SIG-M5 treated with dmso at 0.1 percent for 504 hours (cell line): ENCODE results near the gene ANGPTL4.
"Not testable (repeated sequence)": the region's sequence is repeated elsewhere in the genome, so short reads cannot be mapped to it uniquely, and the experiment has no call there.

Source experiments
- DNase-seq: peaks from one replicate; lab custom pipeline; 2025; ENCODE audit not compliant: unreplicated experiment; lab: John Stamatoyannopoulos, UW

Gene ANGPTL4, protein sequence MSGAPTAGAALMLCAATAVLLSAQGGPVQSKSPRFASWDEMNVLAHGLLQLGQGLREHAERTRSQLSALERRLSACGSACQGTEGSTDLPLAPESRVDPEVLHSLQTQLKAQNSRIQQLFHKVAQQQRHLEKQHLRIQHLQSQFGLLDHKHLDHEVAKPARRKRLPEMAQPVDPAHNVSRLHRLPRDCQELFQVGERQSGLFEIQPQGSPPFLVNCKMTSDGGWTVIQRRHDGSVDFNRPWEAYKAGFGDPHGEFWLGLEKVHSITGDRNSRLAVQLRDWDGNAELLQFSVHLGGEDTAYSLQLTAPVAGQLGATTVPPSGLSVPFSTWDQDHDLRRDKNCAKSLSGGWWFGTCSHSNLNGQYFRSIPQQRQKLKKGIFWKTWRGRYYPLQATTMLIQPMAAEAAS

DNA sequence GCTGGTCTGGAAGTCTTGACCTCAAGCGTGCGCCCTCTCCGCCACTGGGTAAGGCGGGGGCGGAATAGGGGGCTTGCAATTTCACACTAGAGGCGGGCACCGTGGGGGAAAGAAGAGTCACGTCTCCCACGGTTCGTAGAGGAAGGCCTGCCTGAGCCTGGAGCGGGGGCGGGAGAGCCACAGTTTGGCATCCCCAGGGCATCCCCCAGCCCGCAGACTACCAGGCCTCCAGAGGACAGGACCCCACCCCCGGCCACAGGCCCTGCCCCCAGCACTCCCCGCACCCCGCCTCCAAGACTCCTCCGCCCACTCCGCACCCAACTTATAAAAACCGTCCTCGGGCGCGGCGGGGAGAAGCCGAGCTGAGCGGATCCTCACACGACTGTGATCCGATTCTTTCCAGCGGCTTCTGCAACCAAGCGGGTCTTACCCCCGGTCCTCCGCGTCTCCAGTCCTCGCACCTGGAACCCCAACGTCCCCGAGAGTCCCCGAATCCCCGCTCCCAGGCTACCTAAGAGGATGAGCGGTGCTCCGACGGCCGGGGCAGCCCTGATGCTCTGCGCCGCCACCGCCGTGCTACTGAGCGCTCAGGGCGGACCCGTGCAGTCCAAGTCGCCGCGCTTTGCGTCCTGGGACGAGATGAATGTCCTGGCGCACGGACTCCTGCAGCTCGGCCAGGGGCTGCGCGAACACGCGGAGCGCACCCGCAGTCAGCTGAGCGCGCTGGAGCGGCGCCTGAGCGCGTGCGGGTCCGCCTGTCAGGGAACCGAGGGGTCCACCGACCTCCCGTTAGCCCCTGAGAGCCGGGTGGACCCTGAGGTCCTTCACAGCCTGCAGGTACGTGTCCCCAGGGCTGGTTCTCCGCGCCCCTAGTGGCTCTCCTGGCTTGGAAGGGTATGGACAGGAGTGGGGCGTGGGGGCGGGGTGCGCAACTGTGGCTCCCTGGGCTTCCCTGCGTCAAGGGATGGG, at the start of gene ANGPTL4:
ANGPTL4 (plus strand) TSS at position 353 of the 969 bp plus-strand sequence; CDS start at position 520, 167 bp downstream.
- DNase-seq, result no peak

DNA sequence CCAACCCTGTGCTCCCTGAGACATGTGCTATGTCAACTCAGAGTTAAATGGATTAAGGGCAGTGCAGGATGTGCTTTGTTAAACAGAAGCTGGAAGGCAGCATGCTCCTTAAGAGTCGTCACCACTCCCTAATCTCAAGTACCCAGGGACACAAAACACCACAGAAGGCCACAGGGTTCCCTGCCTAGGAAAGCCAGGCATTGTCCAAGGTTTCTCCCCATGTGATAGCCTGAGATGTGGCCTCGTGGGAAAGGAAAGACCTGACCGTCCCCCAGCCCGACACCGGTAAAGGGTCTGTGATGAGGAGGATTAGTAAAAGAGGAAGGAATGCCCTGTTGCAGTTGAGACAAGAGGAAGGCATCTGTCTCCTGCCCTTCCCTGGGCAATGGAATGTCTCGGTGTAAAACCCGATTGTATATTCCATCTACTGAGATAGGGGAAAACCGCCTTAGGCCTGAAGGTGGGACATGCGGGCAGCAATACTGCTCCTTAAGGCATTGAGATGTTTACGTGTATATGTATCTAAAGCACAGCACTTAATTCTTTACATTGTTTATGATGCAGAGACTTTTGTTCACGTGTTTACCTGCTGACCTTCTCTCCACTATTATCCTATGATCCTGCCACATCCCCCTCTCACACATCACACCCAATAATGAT, 48.8 kb upstream of the ANGPTL4 start:
- DNase-seq, result not testable (repeated sequence)

DNA sequence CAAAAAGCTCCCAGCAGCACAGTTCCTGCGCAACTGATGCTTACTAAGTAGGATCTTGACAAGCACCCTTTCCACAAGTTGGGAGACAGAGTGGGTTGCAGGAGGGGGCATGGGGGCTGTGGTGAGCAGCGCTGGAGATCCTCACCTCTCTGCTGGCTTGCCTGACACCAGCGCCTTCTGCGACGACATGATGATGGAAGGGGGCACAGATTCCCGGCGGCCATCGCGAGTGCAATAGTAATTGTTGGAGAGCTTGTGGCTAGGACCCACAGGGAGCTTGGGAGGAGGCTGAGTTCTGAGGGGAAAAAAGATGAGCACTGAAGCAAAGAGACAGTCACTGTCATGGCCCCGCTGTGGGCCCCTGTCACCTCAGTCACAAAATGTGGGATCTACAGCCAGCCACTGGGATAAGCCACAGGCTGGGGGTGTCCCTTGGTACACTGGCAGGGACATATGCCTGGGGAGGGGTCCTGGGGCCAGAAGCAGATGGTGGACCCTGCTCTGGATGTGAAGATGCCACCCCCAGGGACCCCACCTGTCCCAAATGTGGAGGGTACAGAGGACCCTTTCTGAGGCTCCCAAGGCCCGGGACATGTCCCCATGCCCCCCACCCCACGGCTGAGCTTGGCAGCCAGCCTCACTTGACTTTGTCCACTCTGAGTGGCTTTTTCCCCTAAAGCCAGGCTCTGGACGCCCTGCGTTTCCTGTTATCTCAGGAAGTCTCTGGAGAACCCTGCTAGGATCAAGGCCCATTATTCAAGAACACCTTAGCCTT, 47.4 kb upstream of the ANGPTL4 start:
- DNase-seq, result no peak

DNA sequence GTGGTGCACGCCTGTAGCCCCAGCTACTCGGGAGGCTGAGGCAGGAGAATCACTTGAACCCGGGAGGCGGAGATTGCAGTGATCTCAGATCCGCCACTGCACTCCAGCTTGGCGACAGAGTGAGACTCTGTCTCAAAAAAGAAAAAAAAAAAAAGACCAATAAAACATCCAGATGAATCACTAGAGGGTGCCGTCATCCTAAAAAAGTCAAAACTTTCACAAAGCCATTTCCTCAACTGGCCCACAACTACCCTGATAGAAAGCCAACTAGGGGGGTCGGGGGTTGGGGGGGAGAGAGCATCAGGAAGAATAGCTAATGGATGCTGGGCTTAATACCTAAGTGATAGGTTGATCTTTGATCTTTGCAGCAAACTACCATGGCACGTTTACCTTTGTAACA, 45.1 kb upstream of the ANGPTL4 start:
- DNase-seq, result not testable (repeated sequence)

DNA sequence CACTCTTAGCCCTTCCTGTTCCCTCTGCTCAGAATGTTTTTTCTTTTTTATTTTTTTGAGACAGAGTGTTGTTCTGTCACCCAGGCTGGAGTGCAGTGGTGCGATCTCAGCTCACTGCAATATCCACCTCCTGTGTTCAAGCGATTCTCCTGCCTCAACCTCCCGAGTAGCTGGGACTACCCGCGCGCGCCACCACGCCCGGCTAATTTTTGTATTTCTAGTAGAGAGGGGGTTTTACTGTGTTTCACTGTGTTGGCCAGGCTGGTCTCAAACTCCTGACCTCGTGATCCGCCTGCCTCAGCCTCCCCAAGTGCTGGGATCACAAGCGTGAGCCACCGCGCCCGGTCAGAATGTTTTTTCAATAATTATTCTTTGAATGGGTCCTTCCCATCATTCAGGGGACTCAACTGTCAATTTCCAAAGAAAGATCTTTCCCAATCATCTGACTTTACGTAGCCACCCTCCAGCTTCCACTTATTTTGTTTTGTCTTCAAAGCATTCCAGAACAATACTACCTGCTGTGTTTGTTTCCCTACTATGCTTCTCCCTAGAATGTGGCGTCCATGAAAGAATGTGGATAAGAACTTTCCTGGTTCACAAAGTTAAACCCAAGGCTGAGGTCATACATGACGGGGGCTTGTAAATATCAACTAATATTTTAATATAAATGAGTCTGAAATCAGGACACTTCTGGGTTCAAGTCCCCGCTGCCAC, 44.0 kb upstream of the ANGPTL4 start:
- no peak for DNase-seq

DNA sequence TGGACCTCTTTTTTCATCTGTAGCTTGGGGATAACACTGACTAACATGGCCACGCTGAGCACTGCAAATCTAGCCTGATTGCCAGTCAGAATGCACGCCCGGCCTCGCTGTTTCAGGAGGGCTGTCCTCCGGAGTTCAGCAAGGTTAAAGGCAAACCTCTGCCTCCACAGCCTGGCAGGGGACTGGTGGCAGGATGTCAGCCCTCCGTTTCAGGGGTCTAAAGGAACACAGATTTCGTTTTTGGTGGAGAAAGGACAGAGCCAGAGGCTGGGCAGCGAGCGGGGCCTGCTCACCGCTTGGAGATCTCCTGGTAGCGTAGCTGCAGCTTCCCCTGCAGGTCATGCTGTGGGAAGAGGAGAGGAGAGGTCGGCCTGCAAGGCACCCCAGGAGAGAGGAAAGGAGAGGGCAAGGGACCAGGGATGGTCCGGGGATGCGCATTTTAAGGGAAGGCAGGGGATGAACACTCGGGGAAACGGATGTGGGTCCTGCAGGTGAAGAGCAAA, 43.3 kb upstream of the ANGPTL4 start:
- DNase-seq, result no peak

DNA sequence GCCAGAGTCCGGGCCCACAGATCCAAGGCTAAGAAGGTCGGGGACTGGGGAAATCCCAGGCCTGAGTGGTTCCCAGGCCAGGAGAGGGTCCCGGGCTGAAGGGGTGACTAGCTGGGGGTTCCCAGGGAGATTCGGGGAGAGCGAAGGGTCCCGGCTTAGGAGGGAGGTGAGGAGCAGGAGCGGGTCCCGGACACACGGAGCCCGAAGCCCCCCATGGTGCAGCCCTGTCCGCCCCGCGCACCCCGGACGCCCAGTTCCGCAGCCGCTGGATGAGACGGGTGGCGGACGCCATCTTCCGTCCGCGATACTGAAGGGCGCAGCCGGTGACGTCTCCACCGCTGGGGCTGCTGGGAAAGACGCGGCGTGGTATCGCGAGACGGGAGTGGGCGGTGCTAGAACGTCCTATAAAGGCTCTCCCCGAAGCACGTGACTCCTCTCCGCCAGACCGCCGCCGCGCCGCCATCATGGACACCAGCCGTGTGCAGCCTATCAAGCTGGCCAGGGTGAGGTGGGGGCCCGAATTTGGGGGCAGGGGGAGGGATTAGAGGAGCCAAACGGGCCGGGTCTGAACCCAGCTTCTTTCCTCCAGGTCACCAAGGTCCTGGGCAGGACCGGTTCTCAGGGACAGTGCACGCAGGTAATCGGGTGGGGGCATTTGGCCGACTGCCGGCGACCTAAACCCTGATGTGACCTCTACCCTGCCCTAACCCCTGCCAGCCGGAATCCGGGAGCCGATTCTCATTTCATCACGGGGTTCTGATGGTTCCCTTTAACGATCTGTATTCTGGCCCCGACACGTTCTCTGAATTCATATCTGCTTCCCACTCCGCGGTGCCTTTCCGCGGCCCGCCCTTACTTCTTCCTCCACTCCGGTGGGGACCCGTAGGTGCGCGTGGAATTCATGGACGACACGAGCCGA, 42.6 kb upstream of the ANGPTL4 start, which contains the start of the genes NDUFA7 and RPS28:
NDUFA7 (minus strand) TSS at position 309 of the 919 bp plus-strand sequence; CDS start at position 292, 17 bp downstream.
RPS28 (plus strand) TSS at position 430 of the 919 bp plus-strand sequence; CDS start at position 465, 35 bp downstream.
- DNase-seq, result peak; percentile 83

DNA sequence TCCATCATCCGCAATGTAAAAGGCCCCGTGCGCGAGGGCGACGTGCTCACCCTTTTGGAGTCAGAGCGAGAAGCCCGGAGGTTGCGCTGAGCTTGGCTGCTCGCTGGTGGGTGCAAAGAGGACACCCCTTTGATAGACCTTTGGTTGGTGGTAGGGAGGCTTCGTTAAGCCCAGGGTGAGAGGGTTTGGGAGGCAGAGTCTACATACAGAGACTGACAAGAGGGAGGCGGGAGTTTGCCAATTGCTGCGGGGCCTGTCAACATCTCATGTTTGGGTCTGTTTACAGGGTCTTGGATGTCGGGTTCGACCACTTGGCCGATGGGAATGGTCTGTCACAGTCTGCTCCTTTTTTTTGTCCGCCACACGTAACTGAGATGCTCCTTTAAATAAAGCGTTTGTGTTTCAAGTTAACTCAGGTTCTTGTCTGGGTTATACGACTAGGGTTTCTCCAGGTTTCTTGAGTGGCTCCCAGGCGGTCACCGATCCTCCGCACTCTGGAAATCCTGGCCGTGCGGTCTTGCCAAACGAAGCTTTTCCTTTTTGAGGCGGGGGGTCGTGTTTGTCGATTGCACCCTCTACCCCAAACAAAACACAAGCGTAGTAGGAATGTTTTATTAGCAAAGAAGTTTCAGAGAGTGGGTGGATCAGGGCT, 41.8 kb upstream of the ANGPTL4 start:
- DNase-seq, result no peak

DNA sequence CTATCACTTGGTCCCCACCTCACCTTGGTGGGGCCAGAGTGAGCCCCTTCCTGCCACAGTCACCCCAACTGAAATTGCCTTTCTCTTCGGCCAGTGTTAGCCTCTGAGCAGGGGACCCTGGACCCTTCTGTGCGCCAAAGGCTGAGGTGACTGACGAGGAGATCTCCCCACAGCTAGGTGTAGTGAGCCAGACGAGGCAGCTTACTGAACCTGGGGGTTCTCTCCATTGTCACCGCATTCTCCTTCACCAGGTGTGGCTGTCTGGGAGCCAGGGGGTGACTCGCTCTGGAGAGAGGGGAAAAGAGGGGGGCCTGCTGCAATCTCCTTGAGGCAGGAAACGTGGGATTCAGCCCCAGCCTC, 41.3 kb upstream of the ANGPTL4 start:
- DNase-seq, result no peak

DNA sequence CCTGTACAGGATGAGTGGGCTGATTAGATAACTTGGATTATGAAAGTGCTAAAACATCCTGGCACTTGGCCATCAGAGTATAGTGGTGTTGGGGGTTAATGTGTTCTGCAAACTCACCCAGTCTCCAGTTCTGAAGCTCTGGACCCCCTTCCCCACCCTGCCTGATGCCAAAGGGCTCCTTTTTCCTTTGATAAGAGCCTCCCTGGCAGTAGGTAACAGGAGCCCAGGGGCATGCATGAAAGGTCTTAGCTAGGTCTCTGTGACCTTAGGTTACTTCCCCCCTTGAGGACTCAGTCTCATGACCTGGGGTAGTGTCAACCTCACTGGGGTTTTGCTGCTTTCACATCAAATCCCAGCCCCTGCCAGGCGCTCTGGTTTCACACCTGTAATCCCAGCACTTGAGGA, 40.2 kb upstream of the ANGPTL4 start:
- DNase-seq, result no peak

DNA sequence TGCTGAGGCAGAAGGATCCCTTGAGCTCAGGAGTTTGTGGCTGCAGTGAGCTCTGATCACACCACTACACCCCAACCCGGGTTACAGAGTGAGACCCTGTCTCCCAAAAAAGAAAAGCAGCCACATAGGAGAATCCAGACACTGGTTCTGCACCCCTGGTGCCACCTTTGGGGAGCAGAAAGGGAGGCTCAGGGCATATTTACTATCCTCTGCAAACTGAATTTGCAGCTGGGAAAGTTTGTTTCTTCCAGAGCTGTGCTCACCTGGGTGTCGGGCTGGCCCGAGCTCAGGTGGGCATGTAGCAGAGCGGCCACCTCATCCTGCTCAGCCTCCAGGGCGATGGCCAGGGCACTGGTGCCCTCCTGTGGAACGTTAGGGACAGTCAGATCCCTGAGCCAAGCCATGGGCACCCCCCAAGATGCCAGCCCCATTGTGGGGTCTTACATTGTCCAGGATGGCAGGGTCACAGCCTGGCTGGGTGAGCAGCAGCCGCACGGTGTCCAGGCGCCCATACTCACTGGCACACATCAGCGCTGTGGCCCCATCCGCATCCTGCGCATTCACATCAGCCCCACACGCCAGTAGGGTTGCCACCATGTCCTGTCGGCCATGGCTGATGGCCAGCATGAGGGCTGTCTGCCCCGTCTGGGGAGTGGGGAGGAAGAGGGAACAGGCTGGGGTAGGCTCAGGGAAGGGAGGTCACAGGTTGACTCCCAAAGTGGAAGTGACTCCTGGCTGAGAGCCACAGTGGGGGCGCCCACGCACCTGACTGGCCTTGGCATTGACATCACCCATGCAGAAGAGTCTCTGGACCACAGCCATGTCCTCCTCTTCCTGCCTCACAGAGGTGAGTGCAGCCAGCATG, 39.5 kb upstream of the ANGPTL4 start:
- DNase-seq, result no peak

DNA sequence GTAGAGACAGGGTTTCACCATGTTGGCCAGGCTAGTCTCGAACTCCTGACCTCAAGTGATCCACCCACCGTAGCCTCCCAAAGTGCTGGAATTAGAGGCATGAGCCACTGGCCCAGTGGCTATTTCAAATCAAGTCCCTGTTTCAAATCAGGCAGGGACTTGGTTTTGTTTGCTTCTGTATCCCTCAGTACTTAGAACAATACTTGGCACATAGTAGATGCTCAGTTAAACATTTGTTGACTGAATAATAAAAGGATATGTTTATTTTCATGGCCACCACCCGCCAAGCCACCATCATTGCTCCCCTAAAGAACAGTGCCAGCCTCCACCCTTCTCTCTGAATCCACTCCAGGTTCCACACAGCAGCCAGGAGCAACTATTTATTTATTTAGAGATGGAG, 38.5 kb upstream of the ANGPTL4 start:
- no peak for DNase-seq

DNA sequence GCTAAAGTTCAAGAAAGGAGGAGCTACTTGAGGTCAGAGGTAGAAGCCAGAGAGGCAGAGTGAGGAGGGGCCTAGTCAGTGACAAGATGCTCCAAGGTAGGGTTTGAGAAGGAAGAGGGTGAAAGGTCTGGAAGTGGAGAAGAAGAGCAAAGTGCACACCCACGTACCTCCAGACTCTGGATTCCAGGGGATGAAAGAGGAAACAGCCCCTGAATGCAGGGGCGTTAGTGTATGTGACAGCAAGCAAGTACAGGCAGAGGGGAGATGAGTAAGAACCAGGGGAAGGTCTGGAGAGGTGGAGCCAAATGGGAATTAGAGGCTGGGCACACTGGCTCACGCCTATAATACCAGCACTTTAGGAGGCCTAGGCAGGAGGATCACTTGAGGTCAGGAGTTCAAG, 34.0 kb upstream of the ANGPTL4 start:
- DNase-seq, result no peak

DNA sequence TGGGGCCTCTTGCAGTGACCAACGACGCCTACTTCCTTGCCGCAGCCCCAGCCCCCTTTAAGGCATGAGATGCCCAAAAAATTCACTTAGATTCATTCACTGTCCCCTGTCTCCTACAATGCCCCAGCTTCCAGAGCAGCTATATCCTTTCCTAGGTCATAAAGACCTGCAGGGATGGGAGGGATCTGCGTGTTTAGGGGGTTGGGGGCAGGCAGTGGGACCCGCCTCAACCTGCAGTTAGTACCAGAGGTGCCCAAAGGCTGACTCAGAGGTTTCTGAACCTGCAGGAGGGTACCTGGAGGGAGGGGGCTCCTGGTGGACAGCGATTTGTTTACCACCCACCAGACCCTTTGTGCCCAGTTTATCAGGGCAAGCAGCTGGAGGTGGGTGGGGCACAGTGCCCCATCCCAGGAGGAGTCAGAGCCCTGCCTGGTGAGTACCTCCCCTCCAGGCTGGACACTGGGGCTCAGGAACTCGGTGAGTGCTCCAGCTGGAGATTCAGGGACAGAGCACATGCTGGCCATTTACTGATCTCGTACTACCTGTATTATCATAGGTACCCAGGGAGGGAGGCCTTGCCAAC, 32.6 kb upstream of the ANGPTL4 start:
- no peak for DNase-seq

DNA sequence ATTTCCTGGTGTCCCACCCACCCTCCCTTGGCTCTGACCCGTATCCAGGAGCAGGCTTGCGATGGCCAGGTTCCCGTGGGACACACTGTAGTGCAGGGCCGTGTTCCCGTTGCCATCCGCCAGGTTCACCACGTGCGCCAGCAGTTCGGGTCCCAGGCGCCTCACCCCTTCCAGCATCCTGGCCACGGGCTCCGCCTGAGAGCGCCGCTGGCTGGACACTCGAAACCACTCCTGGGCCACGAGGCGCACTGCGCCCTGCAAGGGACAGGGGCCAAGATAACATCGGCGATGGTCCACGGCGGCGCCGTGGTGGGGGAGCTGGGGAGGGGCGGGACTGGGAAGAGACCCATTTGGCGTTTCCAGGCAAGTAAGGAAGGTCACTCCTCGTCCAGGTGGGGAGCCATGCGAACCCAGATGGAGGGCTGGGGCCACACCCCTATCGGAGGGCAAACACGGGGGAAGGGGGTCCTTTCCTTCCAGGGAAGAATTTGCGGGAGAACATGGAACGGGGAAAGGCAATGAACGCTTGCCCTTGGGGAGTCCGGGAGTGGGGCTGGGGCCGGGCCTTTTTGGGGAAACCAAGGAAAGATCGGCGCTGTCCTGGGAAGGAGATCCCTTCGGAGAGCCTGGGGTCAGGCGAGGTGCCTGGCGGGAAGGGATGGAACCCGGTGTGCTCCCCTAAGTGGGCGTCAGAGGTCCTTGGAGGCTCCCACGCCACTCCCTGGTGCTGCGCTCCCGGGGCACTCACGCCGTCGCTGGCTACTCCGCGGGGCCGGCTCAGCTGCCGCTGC, 30.8 kb upstream of the ANGPTL4 start:
- no peak for DNase-seq
